HG02678 (cell line): ENCODE results near the gene NCBP1.

Experiments
- ATAC-seq: cut with Tn5 transposase; IDR thresholded peaks from one replicate; pipeline ENCODE4 v1.9.1; 2021; ENCODE audit warnings: mild to moderate bottlenecking, moderate library complexity; ENCODE audit not compliant: unreplicated experiment

Gene NCBP1

DNA sequence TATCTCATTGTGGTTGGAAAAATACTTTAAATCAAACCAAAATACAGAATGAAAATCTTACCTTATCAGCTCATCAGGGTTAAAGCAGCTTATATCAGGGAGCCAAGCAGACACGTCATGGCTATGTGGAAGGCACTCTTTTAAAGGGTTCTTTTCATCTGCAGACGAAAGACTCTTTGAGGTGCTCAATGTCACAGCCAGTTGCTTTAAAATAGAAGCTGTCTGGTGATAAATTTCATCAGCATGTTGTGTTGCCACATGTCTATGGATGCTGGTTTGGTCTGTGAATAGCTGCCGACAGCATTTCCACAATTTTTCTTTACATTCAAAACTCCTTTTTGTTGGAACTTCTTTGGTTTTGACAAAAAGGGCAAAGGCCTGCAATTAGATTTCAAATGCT is 8.0 kb upstream of the NCBP1 start:
- no peak for ATAC-seq

DNA sequence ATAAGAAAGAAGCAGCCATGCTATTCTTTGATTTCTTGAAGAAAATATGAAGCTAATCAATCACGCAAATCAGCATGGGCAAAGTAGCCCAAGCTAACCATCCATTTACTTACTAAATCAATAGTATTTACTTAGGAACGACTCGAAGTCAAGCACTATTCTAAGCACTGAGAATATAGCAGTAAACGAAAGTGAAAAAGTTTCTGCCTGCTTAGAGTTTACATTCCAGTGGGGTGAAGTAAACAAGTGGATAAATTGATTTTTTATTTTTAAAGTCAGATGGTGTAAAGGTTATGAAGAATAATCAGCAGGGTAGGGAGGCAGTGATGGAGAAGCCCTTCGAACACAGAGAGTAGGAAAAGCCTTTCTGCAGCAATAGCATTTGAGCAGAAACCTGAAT is 6.0 kb upstream of the NCBP1 start:
- no peak for ATAC-seq

DNA sequence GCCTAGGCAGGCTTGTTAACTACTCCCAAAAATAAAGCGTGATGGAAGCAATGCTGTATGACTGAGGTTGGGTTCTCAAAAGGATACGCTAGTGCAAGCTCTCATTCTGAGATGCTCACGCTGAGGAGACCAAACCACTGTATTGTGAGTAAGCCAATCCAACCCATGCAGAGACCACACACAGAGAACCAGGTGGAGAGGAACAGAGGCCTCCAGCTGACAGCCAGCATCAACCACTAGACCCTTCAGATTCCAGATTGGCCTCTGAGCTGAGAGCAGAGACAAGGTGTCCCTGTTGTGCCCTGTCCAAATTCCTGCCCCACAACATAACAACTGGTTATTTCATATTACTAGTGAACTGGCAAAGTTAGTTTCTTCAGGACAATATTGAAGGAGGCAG is 5.0 kb upstream of the NCBP1 start:
- ATAC-seq, result no peak

DNA sequence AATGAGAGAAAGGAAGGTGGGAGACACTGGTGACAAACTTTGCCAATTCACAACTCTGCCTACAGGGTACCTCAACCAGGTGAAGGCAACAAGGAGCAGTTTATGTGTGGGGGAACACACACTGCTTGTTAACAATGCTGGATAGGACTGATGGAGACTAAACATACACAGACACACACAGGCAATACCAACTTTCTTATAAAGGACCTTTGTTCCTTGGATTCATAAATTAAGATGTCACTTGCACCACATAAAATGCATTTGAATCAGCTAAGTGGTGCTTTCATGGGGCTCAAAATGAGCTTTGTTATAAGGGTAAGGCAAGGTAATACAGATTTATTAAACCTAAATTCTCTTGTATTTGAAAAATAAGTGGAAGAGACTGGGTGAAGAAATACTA is 4.5 kb upstream of the NCBP1 start:
- no peak for ATAC-seq

DNA sequence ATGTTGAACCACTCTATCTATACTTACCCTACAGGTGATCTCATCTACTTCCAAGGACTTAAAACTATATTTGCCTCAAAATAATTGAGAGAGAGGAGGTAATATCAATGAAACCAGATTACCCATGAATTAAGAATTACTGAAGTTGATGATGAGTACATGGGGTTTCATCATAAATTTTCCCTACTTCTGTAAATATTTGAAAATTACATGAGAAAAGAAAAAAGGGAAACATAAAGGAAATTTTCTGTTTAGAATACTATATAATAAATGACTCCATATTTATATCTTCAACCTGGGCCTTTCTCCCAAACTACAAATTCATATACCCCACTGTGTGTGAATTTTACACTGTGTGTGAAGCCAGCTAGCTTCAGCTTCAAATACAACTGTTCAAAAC is 3.0 kb upstream of the NCBP1 start:
- no peak for ATAC-seq

DNA sequence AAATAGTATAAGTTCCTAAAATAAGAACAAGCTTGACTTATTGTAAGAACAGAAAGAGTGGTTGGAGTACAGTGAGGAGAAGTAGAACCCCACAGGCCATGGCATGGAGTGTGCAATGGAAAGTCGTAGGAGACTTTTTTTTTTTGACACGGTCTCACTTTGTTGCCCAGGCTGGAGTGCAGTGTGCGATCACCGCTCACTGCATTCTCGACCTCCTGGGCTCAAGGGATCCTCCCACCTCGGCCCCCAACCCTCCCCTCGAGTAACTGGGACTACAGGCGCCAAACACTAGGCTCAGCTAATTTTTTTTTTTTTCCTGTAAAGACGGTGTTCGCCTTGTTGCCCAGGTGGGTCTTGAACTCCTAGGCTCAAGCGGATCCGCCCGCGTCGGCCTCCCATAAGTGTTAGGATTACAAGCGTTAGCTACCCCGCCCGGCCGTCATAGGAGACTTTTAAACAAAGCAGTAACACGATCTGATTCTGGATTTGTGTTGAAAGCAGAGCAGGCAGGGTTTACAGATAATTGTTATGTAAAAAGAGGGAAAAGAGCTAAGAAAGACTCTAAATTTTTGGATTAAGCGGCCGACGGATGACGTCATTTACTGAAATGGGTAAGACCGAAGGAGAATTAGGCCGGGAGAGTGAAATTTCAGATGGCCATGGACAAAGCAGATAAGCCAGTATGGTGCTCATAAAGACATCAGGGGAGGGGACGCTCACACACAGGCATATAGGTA is 1.2 kb upstream of the NCBP1 start:
- ATAC-seq, result peak; percentile 4

DNA sequence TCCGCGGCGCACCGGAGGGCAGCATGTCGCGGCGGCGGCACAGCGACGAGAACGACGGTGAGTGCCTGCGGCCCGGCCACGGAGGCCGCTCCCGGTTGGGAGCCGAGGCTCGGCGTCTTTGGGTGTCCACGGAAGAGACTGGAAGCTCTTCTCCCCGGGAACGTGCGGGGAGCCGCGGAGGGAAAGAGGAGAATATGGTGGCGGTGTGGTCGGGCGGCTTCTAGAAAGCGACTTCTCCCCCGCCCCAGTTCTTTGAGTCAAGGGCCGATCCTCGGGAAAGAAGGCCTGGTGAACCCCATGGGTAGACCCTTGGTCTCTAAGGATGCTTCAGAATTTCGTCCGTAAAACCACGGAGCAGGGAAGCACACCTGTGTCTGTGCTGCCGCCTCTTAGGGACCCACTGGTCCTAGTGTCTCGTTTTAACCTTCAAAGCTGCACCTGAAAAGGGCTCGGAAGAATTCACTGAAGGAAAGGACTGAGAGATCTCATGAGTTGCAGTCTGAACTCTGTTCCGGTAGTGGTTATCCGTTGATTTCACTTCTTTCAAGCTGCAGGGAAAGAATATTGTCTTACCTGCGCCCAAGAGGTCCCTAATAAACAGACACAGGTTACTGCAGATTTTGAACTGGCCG is 354 bp downstream of the NCBP1 start:
- ATAC-seq, result peak; percentile 0

DNA sequence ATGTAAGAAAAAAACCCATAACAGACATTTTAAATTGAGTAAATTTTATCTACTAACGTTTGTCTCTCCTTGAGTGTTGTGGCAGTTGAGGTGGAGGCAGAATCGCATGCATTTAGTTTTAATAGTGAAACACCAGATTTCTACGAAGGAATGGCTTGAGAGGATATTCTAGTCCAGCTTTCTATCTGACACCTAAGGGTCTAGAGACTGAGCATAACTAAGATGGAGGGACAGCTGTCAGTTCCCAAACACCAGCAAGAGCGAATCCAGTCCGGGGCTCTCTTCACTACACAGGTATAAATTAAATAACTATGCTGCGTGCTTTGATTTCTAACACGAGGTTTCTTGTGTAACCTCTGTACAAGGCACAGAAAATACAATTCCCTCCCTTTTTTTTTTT is 1.4 kb downstream of the NCBP1 start:
- no peak for ATAC-seq

DNA sequence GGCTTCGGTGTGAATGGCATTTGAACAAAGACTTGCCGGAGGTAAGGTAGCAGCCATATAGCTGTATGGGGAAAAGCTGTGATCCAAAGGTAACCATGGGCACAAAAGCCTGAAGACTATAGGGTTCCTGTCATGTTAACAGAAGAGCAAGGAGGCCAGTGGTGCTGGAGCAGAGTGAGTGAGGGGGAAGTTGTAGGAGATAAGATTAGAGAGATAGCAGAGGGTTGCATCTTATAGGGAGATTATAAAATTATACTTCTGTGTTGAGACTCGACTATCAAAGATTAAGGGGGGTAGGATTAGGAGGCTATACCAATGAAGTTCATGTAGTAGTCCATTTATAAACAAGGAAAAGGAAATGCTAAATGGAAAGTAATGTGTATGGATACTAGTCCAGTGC is 3.3 kb downstream of the NCBP1 start:
- no peak for ATAC-seq

DNA sequence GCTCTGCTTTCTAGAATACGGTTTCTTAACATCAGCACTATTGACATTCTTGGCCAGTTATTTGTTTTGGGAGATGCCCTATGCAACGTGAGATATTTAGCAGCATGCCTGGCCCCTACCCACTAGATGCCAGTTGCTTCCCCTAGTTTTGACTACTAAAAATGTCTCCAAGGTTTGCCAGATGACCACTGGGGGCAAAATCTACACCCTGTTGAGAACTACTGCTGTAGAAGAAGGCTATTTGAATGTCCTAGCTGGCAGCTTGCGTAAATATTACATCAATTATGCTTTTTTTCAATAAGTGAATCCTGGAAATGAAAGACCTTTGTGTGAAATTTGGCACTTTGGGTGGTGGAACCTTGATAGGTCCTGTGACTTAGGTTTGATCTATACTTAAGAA is 5.0 kb downstream of the NCBP1 start:
- no peak for ATAC-seq

DNA sequence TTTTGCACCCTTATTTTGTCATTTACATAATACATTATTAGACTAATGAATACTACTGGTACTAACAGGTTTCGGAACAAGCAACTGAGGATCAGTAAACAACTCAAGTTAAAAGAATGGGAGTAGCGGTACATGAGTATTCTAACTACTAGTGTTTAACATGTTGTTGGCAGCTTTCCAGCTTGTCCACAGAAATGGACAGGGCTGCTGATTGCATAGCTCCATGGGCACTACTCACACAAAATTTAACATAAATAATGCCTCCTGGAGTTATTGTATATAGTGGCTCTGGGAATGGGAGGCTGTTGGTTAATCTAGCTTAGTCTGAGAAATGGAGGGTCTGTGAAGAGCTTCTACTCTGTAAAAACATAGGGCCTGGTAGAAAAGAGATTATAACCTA is 6.7 kb downstream of the NCBP1 start:
- no peak for ATAC-seq

DNA sequence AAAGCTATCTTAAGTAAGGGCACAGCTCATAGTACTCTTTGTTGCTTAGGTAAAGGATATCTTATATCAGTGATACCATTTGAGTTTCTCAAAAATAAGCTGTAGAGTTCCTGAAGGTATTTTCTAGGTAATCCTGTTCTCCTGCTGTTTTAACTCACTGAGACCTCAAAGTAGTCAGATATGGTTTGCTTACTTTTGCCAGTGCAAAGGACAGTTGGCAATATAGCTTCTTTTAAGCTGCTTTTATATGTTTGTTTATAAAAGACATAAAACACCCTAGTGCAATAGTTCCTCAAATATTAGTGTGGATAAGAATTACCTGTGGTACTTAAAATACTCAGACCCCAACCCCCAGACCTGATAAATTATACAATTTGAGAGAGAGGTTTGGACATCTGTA is 12.1 kb downstream of the NCBP1 start:
- no peak for ATAC-seq

DNA sequence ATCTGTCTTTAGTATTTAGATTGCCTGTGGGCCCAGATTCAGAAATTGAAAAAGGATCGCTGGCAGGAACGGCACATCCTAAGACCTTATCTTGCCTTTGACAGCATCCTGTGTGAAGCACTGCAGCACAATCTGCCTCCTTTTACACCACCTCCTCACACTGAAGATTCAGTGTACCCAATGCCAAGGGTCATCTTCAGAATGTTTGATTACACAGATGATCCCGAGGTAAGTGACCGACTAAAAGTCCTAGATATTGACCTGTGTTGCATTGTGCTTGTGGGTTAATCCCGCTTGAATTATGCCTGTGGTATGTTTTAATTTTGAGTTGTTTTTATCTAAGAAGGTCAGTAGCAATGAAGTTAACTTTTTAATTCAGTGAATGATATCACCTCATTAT is 14.4 kb downstream of the NCBP1 start:
- no peak for ATAC-seq

DNA sequence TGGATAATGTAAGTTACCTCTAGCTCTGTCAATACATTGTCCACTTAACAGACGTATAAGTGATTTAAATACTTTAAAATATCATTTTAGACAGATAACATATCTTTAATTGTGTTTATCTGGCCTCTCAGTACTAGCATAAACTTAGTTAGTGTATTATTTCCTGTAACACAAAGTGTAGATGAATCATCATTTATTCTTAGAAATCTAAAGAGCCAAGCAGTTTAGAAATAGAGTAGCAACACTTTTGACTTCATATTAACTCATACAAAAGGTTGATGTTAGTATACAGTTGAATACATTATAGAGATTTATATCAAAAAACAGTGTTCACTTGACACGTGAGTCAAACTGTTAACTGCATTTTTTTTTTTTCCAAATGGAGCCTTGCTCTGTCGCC is 18.0 kb downstream of the NCBP1 start:
- ATAC-seq, result no peak

DNA sequence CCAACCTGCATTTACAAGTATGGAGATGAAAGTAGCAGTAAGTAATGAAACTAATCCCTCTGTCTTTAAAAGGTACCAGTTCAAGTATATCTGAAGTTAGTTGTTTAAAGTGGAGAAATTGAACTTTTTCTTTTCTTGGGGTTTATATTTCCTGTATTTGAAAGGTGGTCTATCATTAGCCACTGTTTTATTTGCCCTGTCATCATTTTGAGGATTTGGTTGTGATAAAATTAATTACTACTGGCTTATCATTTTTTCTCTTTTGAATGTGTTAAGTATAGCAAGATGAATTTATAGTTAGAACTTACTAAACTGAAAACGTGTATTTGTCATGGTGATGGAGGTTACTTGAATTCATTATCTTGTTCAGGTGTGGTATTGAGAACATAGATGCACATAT is 25.1 kb downstream of the NCBP1 start:
- ATAC-seq, result no peak

DNA sequence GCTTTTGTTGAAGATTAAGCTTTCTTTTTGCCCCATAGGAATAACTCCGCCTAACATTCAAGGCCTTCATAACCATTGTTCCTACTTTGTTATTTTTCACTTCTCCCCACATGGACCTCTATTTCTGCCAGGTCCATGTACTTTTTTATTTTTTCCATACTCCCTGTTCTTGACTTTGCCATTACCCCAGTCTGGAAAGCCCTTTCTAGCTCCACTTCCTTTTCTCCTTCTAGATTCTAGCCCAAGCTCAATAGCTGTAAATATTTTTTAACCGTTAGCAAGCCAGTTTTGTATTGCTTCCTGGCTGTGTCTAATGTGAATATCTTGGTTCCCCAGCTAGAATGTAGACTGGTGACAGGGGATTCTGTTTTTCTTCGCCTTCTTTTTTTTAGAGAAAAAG is 26.1 kb downstream of the NCBP1 start:
- no peak for ATAC-seq

DNA sequence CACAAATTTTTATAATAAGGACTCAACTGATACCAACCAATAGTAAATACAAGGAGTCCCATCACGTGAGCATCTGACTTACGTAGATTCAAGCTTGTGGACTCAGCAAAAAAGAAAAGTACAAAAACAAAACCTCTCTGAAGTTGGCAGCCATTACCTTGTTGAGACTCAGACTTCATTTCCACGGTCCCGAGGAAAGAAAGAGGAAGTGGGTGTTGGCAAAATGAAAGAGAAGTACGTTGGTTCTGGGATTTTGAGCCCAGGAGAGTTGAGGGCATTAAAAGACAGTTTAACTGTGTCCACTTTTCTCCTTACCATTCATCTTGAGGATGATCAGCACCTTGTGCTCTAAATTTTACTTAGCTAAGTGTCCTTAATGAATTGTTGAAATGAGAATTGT is 26.7 kb downstream of the NCBP1 start:
- no peak for ATAC-seq

DNA sequence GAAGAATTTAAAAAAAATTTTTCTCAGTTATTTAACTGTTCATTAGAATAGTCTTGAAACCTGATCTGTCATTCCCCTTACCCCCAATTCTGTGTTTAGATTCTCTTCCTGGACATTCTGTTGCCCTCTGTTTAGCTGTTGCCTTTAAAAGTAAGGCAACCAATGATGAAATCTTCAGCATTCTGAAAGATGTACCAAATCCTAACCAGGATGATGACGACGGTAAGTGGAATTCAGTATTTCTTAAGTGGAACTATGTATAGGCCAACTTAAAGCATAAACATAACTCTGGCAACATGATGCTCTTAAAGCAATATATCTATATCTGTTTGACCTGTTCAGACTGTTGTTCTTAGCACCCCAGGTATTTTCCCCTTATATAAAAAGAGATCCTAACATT is 27.2 kb downstream of the NCBP1 start:
- ATAC-seq, result no peak

DNA sequence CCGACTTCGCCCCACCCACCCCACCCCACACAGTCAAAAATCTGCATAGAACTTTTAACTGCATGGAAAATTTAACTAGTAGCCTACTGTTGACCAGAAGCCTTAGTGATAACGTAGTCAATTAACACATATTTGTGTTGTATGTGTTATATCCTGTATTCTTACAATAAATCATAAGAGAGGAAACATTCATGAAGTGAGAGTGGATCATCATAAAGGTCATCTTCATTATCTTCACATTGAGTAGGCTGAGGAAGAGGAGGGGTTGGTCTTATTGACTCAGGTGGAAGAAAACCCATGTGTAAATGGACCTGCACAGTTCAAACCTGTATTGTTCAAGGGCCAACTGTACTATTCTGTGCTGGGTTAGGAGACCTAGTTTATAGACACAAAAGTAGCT is 32.1 kb downstream of the NCBP1 start:
- ATAC-seq, result no peak

DNA sequence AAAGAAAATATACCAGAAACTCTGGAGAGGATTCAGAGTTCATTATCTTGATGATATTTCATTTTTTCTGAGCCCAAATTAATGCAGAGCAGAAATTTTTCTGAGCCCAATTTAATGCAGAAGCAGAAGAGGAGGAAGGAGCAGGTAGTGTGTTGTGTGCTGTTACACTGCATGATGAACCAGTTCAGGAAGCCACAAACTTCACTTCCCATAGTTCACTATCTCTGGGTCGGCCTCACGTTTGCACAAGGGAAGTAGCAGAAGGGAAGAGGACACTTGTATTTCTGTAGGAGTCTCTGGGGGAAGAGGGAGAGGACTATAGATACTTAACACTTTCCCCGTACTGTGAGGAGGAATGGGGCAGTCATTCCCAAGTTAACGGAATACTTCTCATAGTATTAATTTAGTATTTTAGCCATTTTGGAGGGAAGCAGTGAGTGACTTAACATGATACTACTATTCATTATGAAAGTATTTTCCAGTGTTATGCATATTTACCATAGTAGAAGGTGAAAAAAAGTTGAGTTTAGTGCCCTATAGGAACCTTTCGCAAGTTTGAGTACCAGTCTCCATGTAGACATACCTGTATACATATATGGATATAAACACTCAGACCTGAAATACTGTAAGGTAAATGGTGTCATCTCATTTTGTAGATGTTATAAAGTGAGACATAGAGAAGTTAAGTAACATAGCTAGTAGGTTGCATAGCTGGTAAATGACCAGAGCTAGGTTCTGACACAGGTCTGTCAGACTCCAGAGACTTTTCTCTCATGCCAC is 33.5 kb downstream of the NCBP1 start:
- ATAC-seq, result no peak

DNA sequence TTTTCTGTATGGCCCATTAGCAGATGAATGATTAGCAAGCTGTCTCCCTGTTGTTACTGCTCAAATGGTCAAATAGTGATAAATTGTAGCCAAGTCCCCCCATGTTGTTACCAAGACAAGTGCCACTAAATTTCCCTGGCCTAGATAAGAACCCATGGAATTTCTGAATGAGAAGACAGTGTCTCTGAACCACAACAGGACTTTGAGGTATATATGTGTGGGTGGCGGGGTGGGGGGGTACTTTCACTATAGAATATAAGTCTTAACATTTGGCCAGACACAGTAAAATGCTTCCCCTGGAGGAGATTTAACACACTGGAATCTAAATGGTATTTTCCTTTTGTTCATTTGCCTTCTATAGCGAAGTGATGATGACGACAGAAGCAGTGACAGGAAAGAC is 34.9 kb downstream of the NCBP1 start:
- no peak for ATAC-seq

DNA sequence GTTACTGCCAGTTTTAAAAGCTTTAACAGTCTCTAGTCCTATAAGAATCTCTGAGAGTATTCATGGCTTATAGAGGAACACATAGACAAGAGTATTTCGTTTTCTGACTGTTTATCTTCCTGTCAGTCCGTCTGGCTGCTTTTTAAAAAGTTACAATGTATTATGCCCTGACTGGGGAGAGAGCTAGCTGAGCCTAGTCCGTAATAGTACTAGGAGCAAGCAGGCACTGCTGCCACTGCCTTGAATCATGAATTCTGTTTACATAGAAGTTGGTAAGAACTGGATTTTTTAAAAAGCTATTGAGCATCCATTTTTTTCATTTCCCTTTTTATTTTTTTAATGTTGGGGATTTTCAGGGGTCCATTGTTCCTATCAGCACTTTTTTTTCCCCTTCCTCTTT is 37.0 kb downstream of the NCBP1 start:
- ATAC-seq, result no peak
